GM06990 (cell line): ENCODE results near the gene KL.

Source experiments
- DNase-seq: peaks from one replicate; pipeline ENCODE4 v3.0.0-alpha.2; 2011; ENCODE audit not compliant: insufficient read length; ENCODE audit errors: extremely low read depth
- H3K27me3 ChIP-seq: replicated peaks from 2 replicates; pipeline ENCODE4 v1.6.0; 2011; ENCODE audit warnings: low read length; ENCODE audit not compliant: control insufficient read depth, insufficient read depth
- H3K36me3 ChIP-seq: 2 replicates; pipeline ENCODE4 v1.5.1; 2011; ENCODE audit warnings: low read length; ENCODE audit not compliant: control insufficient read depth, insufficient read depth
- H3K4me3 ChIP-seq: replicated peaks from 2 replicates; pipeline ENCODE4 v1.5.1; 2011; ENCODE audit warnings: low read depth, mild to moderate bottlenecking, control low read depth, low read length
- CTCF ChIP-seq: IDR thresholded peaks from 2 replicates; pipeline ENCODE4 v1.5.1; 2011; ENCODE audit warnings: low read length, control low read depth, mild to moderate bottlenecking, inconsistent platforms; ENCODE audit not compliant: insufficient read depth, poor library complexity, severe bottlenecking

The KL gene

GRCh38 chr13:33032037-33032625, 15.9 kb downstream of the KL start:
- Histone ChIP-seq H3K36me3 (no peaks in the 10 kb centered on the region), H3K4me3 (no peak overlapping the region), H3K27me3 (no peaks in the 10 kb centered on the region)
- DNase-seq, result no peak
- no peak for TF ChIP-seq CTCF

- no peak overlapping the region for H3K4me3 ChIP-seq
- H3K36me3 ChIP-seq, result no peaks in the 10 kb centered on the region
- no peak for TF ChIP-seq CTCF
- H3K27me3 ChIP-seq, result no peaks in the 10 kb centered on the region
- no peak for DNase-seq
Observed at GRCh38 chr13:33033051-33033812, 17.0 kb downstream of the KL start.

- no peak for TF ChIP-seq CTCF
- Histone ChIP-seq H3K36me3 (no peaks in the 10 kb centered on the region), H3K27me3 (no peaks in the 10 kb centered on the region), H3K4me3 (no peak overlapping the region)
- DNase-seq, result no peak
Observed at GRCh38 chr13:33033986-33034385, 17.8 kb downstream of the KL start.

GRCh38 chr13:33034882-33035520, 18.8 kb downstream of the KL start:
- no peak for DNase-seq
- TF ChIP-seq CTCF, result no peak
- Histone ChIP-seq H3K36me3 (no peaks in the 10 kb centered on the region), H3K27me3 (no peaks in the 10 kb centered on the region), H3K4me3 (no peak overlapping the region)

GRCh38 chr13:33037673-33038072, 21.4 kb downstream of the KL start:
- no peak for TF ChIP-seq CTCF
- H3K27me3 ChIP-seq, result no peaks in the 10 kb centered on the region
- DNase-seq, result no peak
- H3K36me3 ChIP-seq, result no peaks in the 10 kb centered on the region
- H3K4me3 ChIP-seq, result no peak overlapping the region
